ENCODE data around the gene UGT1A10.
A peak's percentile ranks its signal among the peaks of the same experiment; 100 is the strongest.

UGT1A10 gene

GRCh38 chr2:233789554-233789953, 153.3 kb downstream of the UGT1A10 start:
- no peak for DNase-seq

- no peak for DNase-seq
Observed at GRCh38 chr2:233791151-233791882, 155.1 kb downstream of the UGT1A10 start.

- DNase-seq, result no peak
Observed at GRCh38 chr2:233791883-233792329, 155.7 kb downstream of the UGT1A10 start.

- DNase-seq, result no peak
Observed at GRCh38 chr2:233792720-233793119, 156.5 kb downstream of the UGT1A10 start.

- no peak for DNase-seq
Observed at GRCh38 chr2:233793465-233794127, 157.3 kb downstream of the UGT1A10 start.

- no peak for DNase-seq
Observed at GRCh38 chr2:233794128-233794658, 157.9 kb downstream of the UGT1A10 start.

GRCh38 chr2:233795735-233796171, 159.5 kb downstream of the UGT1A10 start:
- no peak for DNase-seq

- DNase-seq, result peak; percentile 27
Observed at GRCh38 chr2:233796254-233796653, 160.0 kb downstream of the UGT1A10 start.

GRCh38 chr2:233798335-233799086, 162.3 kb downstream of the UGT1A10 start:
- no peak for DNase-seq

- DNase-seq, result no peak
Observed at GRCh38 chr2:233799087-233799665, 162.9 kb downstream of the UGT1A10 start.

- no peak for DNase-seq
Observed at GRCh38 chr2:233799716-233800115, 163.5 kb downstream of the UGT1A10 start.

- no peak for DNase-seq
Observed at GRCh38 chr2:233800208-233800607, 164.0 kb downstream of the UGT1A10 start.

- DNase-seq, result no peak
Observed at GRCh38 chr2:233801357-233802131, 165.3 kb downstream of the UGT1A10 start.

GRCh38 chr2:233802132-233802815, 166.0 kb downstream of the UGT1A10 start:
- DNase-seq, result no peak

- DNase-seq, result no peak
Observed at GRCh38 chr2:233803292-233803911, 167.2 kb downstream of the UGT1A10 start.

GRCh38 chr2:233803994-233804393, 167.7 kb downstream of the UGT1A10 start:
- no peak for DNase-seq

GRCh38 chr2:233807215-233807865, 171.1 kb downstream of the UGT1A10 start:
- DNase-seq, result no peak

GRCh38 chr2:233807966-233808935, 172.0 kb downstream of the UGT1A10 start:
- no peak for DNase-seq

GRCh38 chr2:233810385-233810784, 174.1 kb downstream of the UGT1A10 start:
- no peak for DNase-seq
